HEK293 (cell line): ENCODE results near the gene SAT1.

Experiments used
- CTCF ChIA-PET: fragments of 350-600 bp; formaldehyde crosslinking; extraction: SDS; loops from one replicate; lab custom pipeline; 2021; ENCODE audit warnings: antibody characterized with exemption; lab: Yijun Ruan, JAX
- POLR2A ChIA-PET: fragments of 300-600 bp; formaldehyde crosslinking; extraction: SDS; loops from one replicate; lab custom pipeline; 2020; ENCODE audit warnings: antibody characterized with exemption, inconsistent platforms; lab: Yijun Ruan, JAX
- H3K27ac ChIP-seq: fragments of 200-500 bp; sonication (Bioruptor generic); 2 replicates; pipeline ENCODE4 v1.5.1; 2014; ENCODE audit warnings: low read depth, low read length, control low read depth, inconsistent platforms; ENCODE audit errors: extremely low read depth
- H3K36me3 ChIP-seq, 2 experiments: fragments of 200-500 bp in 1 of 2; sonication (Bioruptor generic) in 1 of 2; 1 replicate in 1 of 2; 2 replicates in 1 of 2; pipeline ENCODE4 v1.5.1; 2014 to 2017; ENCODE audit warnings: inconsistent platforms in 2 of 2, low read length in 2 of 2; ENCODE audit not compliant: control insufficient read depth in 2 of 2, insufficient read depth in 1 of 2
- H3K4me1 ChIP-seq: fragments of 200-500 bp; sonication (Bioruptor generic); 2 replicates; pipeline ENCODE4 v1.5.1; 2014; ENCODE audit warnings: mild to moderate bottlenecking, low read length, inconsistent platforms; ENCODE audit not compliant: control insufficient read depth, insufficient read depth
- H3K4me3 ChIP-seq: 2 replicates; pipeline ENCODE4 v1.5.1; 2011; ENCODE audit warnings: low read depth, mild to moderate bottlenecking, control low read depth, low read length, moderate library complexity
- H3K9me3 ChIP-seq: fragments of 200-500 bp; sonication (Bioruptor generic); 2 replicates; pipeline ENCODE4 v1.5.1; 2014; ENCODE audit warnings: low read depth, low read length, inconsistent platforms; ENCODE audit not compliant: control insufficient read depth, insufficient read depth
- REST ChIP-seq: fragments of 450-650 bp; formaldehyde crosslinking; IDR thresholded peaks from 2 replicates; pipeline ENCODE4 v1.5.1; 2016; ENCODE audit warnings: missing biosample characterization, missing genetic modification characterization
- SCRT2 ChIP-seq: fragments of 450-650 bp; formaldehyde crosslinking; IDR thresholded peaks from 2 replicates; pipeline ENCODE4 v1.5.1; 2016; ENCODE audit warnings: missing biosample characterization, missing genetic modification characterization
- SETDB1 ChIP-seq: IDR thresholded peaks from one replicate; pipeline ENCODE4 v1.6.1; 2017; ENCODE audit warnings: mild to moderate bottlenecking, low read length, moderate library complexity, mixed read lengths; ENCODE audit not compliant: insufficient read length
- SP3 ChIP-seq: fragments of 450-650 bp; formaldehyde crosslinking; IDR thresholded peaks from 2 replicates; pipeline ENCODE4 v1.5.1; 2016; ENCODE audit warnings: missing biosample characterization, missing genetic modification characterization
- TRIM28 ChIP-seq: IDR thresholded peaks from 2 replicates; pipeline ENCODE4 v1.6.1; 2011; ENCODE audit warnings: low read length, control low read depth, borderline replicate concordance
- ZBTB20 ChIP-seq: fragments of 450-650 bp; formaldehyde crosslinking; IDR thresholded peaks from 2 replicates; pipeline ENCODE4 v1.5.1; 2016; ENCODE audit warnings: missing biosample characterization, missing genetic modification characterization
- ZBTB44 ChIP-seq: fragments of 450-650 bp; IDR thresholded peaks from 2 replicates; pipeline ENCODE4 v1.5.1; 2018; ENCODE audit warnings: missing biosample characterization, mild to moderate bottlenecking, missing genetic modification characterization
- ZNF121 ChIP-seq: fragments of 450-650 bp; formaldehyde crosslinking; IDR thresholded peaks from 2 replicates; pipeline ENCODE4 v1.5.1; 2016; ENCODE audit warnings: missing biosample characterization, missing genetic modification characterization
- ZNF146 ChIP-seq: fragments of 450-650 bp; formaldehyde crosslinking; IDR thresholded peaks from 2 replicates; pipeline ENCODE4 v1.5.1; 2016; ENCODE audit warnings: missing biosample characterization, missing genetic modification characterization
- ZNF157 ChIP-seq: fragments of 450-650 bp; formaldehyde crosslinking; IDR thresholded peaks from 2 replicates; pipeline ENCODE4 v1.5.1; 2016; ENCODE audit warnings: missing biosample characterization, missing genetic modification characterization
- ZNF16 ChIP-seq: fragments of 450-650 bp; formaldehyde crosslinking; IDR thresholded peaks from 2 replicates; pipeline ENCODE4 v1.5.1; 2016; ENCODE audit warnings: low read depth, missing biosample characterization, missing genetic modification characterization
- ZNF223 ChIP-seq: fragments of 450-650 bp; formaldehyde crosslinking; IDR thresholded peaks from 2 replicates; pipeline ENCODE4 v1.5.1; 2016; ENCODE audit warnings: missing biosample characterization, missing genetic modification characterization
- ZNF362 ChIP-seq: fragments of 450-650 bp; formaldehyde crosslinking; IDR thresholded peaks from 2 replicates; pipeline ENCODE4 v1.5.1; 2016; ENCODE audit warnings: missing biosample characterization, missing genetic modification characterization
- ZNF580 ChIP-seq: fragments of 450-650 bp; formaldehyde crosslinking; IDR thresholded peaks from 2 replicates; pipeline ENCODE4 v1.5.1; 2016; ENCODE audit warnings: missing biosample characterization, missing genetic modification characterization
- ZNF629 ChIP-seq: fragments of 450-650 bp; formaldehyde crosslinking; IDR thresholded peaks from 2 replicates; pipeline ENCODE4 v1.5.1; 2017; ENCODE audit warnings: missing biosample characterization, missing genetic modification characterization
- ZNF639 ChIP-seq: fragments of 450-650 bp; formaldehyde crosslinking; IDR thresholded peaks from 2 replicates; pipeline ENCODE4 v1.5.1; 2016; ENCODE audit warnings: missing biosample characterization, missing genetic modification characterization
- ZNF704 ChIP-seq: fragments of 450-650 bp; formaldehyde crosslinking; IDR thresholded peaks from 2 replicates; pipeline ENCODE4 v1.5.1; 2016; ENCODE audit warnings: missing biosample characterization, missing genetic modification characterization
- ZSCAN4 ChIP-seq: fragments of 450-650 bp; formaldehyde crosslinking; IDR thresholded peaks from 2 replicates; pipeline ENCODE4 v1.5.1; 2017; ENCODE audit warnings: missing biosample characterization, missing genetic modification characterization

Gene SAT1

GRCh38 chrX:23783589-23784469 is 856 bp downstream of the SAT1 start:
- Histone ChIP-seq H3K4me3 (peak overlapping the region; percentile 50), H3K9me3 (no peaks in the 10 kb centered on the region), H3K4me1 (no peaks in the 10 kb centered on the region), H3K27ac (peak overlapping the region; percentile 87), H3K36me3 (peaks cover 0 to 25% of the 10 kb centered on the region in 2 experiments; a peak in 1 of 3 replicates)
- POLR2A ChIA-PET, result interaction anchor here (0.5 to 3.7 kb wide), 27 partner anchors 9 to 493 kb away, joined by 3 to 79 read pairs (median 7); partner anchors contain the start of genes ACOT9, APOO, CXorf58 and EIF2S3
- CTCF ChIA-PET, result interaction anchor here (0.7 to 4.8 kb wide), 10 partner anchors 13 to 298 kb away, joined by 3 to 65 read pairs (median 4); no protein-coding TSS in a partner anchor
- TF ChIP-seq ZNF704 (tag by site-specific recombination) (no peak), TRIM28 (no peak), SP3 (tag by site-specific recombination) (0 out of 2 replicates have a peak, but pooled peaks have one; percentile 2), REST (peak; percentile 11; the same call in 1 of the 2 replicates), ZBTB20 (tag by site-specific recombination) (0 out of 2 replicates have a peak, but pooled peaks have one; percentile 1), ZNF121 (0 out of 2 replicates have a peak, but pooled peaks have one; percentile 15)

GRCh38 chrX:23784470-23785331 is 1.7 kb downstream of the SAT1 start:
- Histone ChIP-seq H3K9me3 (no peaks in the 10 kb centered on the region), H3K27ac (peak overlapping the region; percentile 87; the same call in 1 of the 2 replicates), H3K4me3 (peak overlapping the region; percentile 50), H3K4me1 (peaks cover 2% of the 10 kb centered on the region; the same call in 1 of the 2 replicates), H3K36me3 (peaks cover 0 to 25% of the 10 kb centered on the region in 2 experiments; a peak in 1 of 3 replicates)
- ChIA-PET CTCF (interaction anchor here (0.8 to 4.8 kb wide), 4 partner anchors 30 to 117 kb away, joined by 3 to 65 read pairs (median 9); no protein-coding TSS in a partner anchor), POLR2A (interaction anchor here (0.6 to 3.7 kb wide), 13 partner anchors 11 to 359 kb away, joined by 3 to 79 read pairs (median 24); partner anchors contain the start of genes ACOT9 and EIF2S3)
- TF ChIP-seq ZSCAN4 (tag by site-specific recombination) (peak; percentile 65), ZNF16 (tag by site-specific recombination) (no peak), SCRT2 (peak; percentile 49; the same call in 1 of the 2 replicates), ZNF223 (tag by site-specific recombination) (no peak), ZNF629 (tag by site-specific recombination) (peak; percentile 45), ZNF580 (tag by site-specific recombination) (peak; percentile 80; the same call in 1 of the 2 replicates), ZNF146 (peak; percentile 99), ZBTB44 (tag by site-specific recombination) (peak; percentile 27; the same call in 1 of the 2 replicates), ZNF157 (no peak), ZNF362 (tag by site-specific recombination) (peak; percentile 94), SETDB1 (peak; percentile 24), ZNF639 (tag by site-specific recombination) (0 out of 2 replicates have a peak, but pooled peaks have one; percentile 21)
